Measurements from ENCODE around the gene FAM53C. TPM values are rescaled to one million over a fixed set of nuclear protein-coding genes. Genes with fewer than 3 reads are reported as not detected.
"Not testable (repeated sequence)": the region's sequence is repeated elsewhere in the genome, so short reads cannot be mapped to it uniquely, and the experiment has no call there.

FAM53C gene
- total and polyA plus RNA-seq, 5 donors from 2014 or later: 20.4 to 57.0 (median 27.9) TPM

GRCh38 chr5:138372225-138372624 lies 34.2 kb downstream of the FAM53C start:
- Mint-ChIP-seq H3K4me1 (peaks cover 18 to 30% (median 21%) of the 10 kb centered on the region in 4 donors), H3K27me3 (no peaks in the 10 kb centered on the region), H3K9me3 (peaks cover 0 to 1% (median 0%) of the 10 kb centered on the region in 7 donors), H3K4me3 (no peak overlapping the region), H3K36me3 (peaks cover 3% of the 10 kb centered on the region), H3K27ac (no peak overlapping the region)
- Histone ChIP-seq H3K36me3 (ENCODE audit: control insufficient read depth, insufficient read depth, low read length) (peaks cover 37% of the 10 kb centered on the region), H3K27ac (ENCODE audit: insufficient read depth, low read length, poor library complexity, severe bottlenecking) (no peak overlapping the region), H3K4me3 (ENCODE audit: low read depth, low read length) (no peak overlapping the region), H3K27me3 (ENCODE audit: control insufficient read depth, insufficient read depth, low read length) (no peaks in the 10 kb centered on the region), H3K4me1 (ENCODE audit: control insufficient read depth, insufficient read depth, low read length, poor library complexity, severe bottlenecking) (peaks cover 9% of the 10 kb centered on the region), H3K9me3 (ENCODE audit: control insufficient read depth in 2 of 2, low read length in 2 of 2) (no peaks in the 10 kb centered on the region)
- ATAC-seq (ENCODE audit: low read depth in 2 of 2) (no peak), DNase-seq (no peak)

DNA sequence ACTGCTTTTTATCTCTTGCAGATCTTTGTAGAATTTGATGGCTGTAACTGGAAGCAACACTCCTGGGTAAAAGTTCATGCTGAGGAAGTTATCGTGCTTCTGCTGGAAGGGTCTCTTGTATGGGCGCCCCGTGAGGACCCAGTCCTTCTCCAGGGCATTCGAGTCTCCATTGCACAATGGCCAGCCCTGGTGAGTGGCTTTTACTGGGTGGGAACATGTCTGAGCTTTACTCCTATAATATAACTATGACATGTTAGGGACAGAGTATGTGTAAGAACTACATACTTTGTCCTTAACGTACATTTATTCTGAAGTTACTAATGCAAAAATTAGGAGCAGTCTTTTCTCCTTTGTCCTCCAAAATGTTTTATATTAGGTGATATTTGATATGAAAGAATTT lies 34.6 kb downstream of the FAM53C start:
- H3K4me3 Mint-ChIP-seq: no peak overlapping the region
- ATAC-seq (ENCODE audit: low read depth in 2 of 2): no peak
- no peaks in the 10 kb centered on the region for H3K27me3 ChIP-seq (ENCODE audit: control insufficient read depth, insufficient read depth, low read length)
- H3K9me3 Mint-ChIP-seq: peaks cover 0 to 1% (median 0%) of the 10 kb centered on the region in 7 donors
- H3K27ac ChIP-seq (ENCODE audit: insufficient read depth, low read length, poor library complexity, severe bottlenecking): no peak overlapping the region
- no peak for DNase-seq
- peak overlapping the region in 1 of 3 donors; percentile 32 for H3K27ac Mint-ChIP-seq
- no peak overlapping the region for H3K4me3 ChIP-seq (ENCODE audit: low read depth, low read length)
- H3K27me3 Mint-ChIP-seq: no peaks in the 10 kb centered on the region
- peaks cover 9% of the 10 kb centered on the region for H3K4me1 ChIP-seq (ENCODE audit: control insufficient read depth, insufficient read depth, low read length, poor library complexity, severe bottlenecking)
- peaks cover 18 to 29% (median 21%) of the 10 kb centered on the region in 4 donors for H3K4me1 Mint-ChIP-seq
- peaks cover 42% of the 10 kb centered on the region for H3K36me3 ChIP-seq (ENCODE audit: control insufficient read depth, insufficient read depth, low read length)
- H3K36me3 Mint-ChIP-seq: peaks cover 7% of the 10 kb centered on the region
- no peaks in the 10 kb centered on the region for H3K9me3 ChIP-seq (ENCODE audit: control insufficient read depth in 2 of 2, low read length in 2 of 2)

- Mint-ChIP-seq H3K9me3 (no peaks in the 10 kb centered on the region), H3K4me1 (peaks cover 0 to 4% (median 0%) of the 10 kb centered on the region in 4 donors), H3K36me3 (peaks cover 37% of the 10 kb centered on the region), H3K27ac (no peak overlapping the region), H3K4me3 (no peak overlapping the region), H3K27me3 (no peaks in the 10 kb centered on the region)
- Histone ChIP-seq H3K27me3 (ENCODE audit: control insufficient read depth, insufficient read depth, low read length) (no peaks in the 10 kb centered on the region), H3K4me1 (ENCODE audit: control insufficient read depth, insufficient read depth, low read length, poor library complexity, severe bottlenecking) (no peaks in the 10 kb centered on the region), H3K4me3 (ENCODE audit: low read depth, low read length) (no peak overlapping the region), H3K9me3 (ENCODE audit: control insufficient read depth in 2 of 2, low read length in 2 of 2) (no peaks in the 10 kb centered on the region), H3K27ac (ENCODE audit: insufficient read depth, low read length, poor library complexity, severe bottlenecking) (no peak overlapping the region), H3K36me3 (ENCODE audit: control insufficient read depth, insufficient read depth, low read length) (peaks cover 80% of the 10 kb centered on the region)
- DNase-seq (no peak), ATAC-seq (ENCODE audit: low read depth in 2 of 2) (no peak)
These were observed 44.3 kb downstream of the FAM53C start for GRCh38 chr5:138382347-138382746.

- Mint-ChIP-seq H3K36me3 (peaks cover 28% of the 10 kb centered on the region), H3K4me1 (peaks cover 0 to 1% (median 0%) of the 10 kb centered on the region in 4 donors), H3K27me3 (no peaks in the 10 kb centered on the region), H3K27ac (peak overlapping the region in 2 of 3 donors; percentile 5 to 68), H3K4me3 (no peak overlapping the region), H3K9me3 (no peaks in the 10 kb centered on the region)
- no peak for ATAC-seq (ENCODE audit: low read depth in 2 of 2)
- DNase-seq: no peak
- Histone ChIP-seq H3K4me1 (ENCODE audit: control insufficient read depth, insufficient read depth, low read length, poor library complexity, severe bottlenecking) (no peaks in the 10 kb centered on the region), H3K27ac (ENCODE audit: insufficient read depth, low read length, poor library complexity, severe bottlenecking) (no peak overlapping the region), H3K9me3 (ENCODE audit: control insufficient read depth in 2 of 2, low read length in 2 of 2) (no peaks in the 10 kb centered on the region), H3K27me3 (ENCODE audit: control insufficient read depth, insufficient read depth, low read length) (no peaks in the 10 kb centered on the region), H3K36me3 (ENCODE audit: control insufficient read depth, insufficient read depth, low read length) (peaks cover 66% of the 10 kb centered on the region), H3K4me3 (ENCODE audit: low read depth, low read length) (no peak overlapping the region)
These were observed 47.6 kb downstream of the FAM53C start for GRCh38 chr5:138385660-138386059.

GRCh38 chr5:138386290-138386689 lies 48.2 kb downstream of the FAM53C start:
- H3K36me3 ChIP-seq (ENCODE audit: control insufficient read depth, insufficient read depth, low read length): peaks cover 66% of the 10 kb centered on the region
- H3K27me3 Mint-ChIP-seq: no peaks in the 10 kb centered on the region
- no peak overlapping the region for H3K27ac ChIP-seq (ENCODE audit: insufficient read depth, low read length, poor library complexity, severe bottlenecking)
- no peaks in the 10 kb centered on the region for H3K4me1 ChIP-seq (ENCODE audit: control insufficient read depth, insufficient read depth, low read length, poor library complexity, severe bottlenecking)
- peaks cover 0 to 1% (median 0%) of the 10 kb centered on the region in 4 donors for H3K4me1 Mint-ChIP-seq
- H3K9me3 Mint-ChIP-seq: no peaks in the 10 kb centered on the region
- H3K27me3 ChIP-seq (ENCODE audit: control insufficient read depth, insufficient read depth, low read length): no peaks in the 10 kb centered on the region
- no peak for DNase-seq
- H3K36me3 Mint-ChIP-seq: peaks cover 32% of the 10 kb centered on the region
- H3K9me3 ChIP-seq (ENCODE audit: control insufficient read depth in 2 of 2, low read length in 2 of 2): no peaks in the 10 kb centered on the region
- H3K4me3 ChIP-seq (ENCODE audit: low read depth, low read length): no peak overlapping the region
- ATAC-seq (ENCODE audit: low read depth in 2 of 2): no peak
- peak overlapping the region in 1 of 3 donors; percentile 68 for H3K27ac Mint-ChIP-seq
- H3K4me3 Mint-ChIP-seq: no peak overlapping the region

- H3K4me1 ChIP-seq (ENCODE audit: control insufficient read depth, insufficient read depth, low read length, poor library complexity, severe bottlenecking): no peaks in the 10 kb centered on the region
- DNase-seq: no peak
- H3K36me3 ChIP-seq (ENCODE audit: control insufficient read depth, insufficient read depth, low read length): peaks cover 74% of the 10 kb centered on the region
- H3K9me3 ChIP-seq (ENCODE audit: control insufficient read depth in 2 of 2, low read length in 2 of 2): no peaks in the 10 kb centered on the region
- Mint-ChIP-seq H3K4me3 (no peak overlapping the region), H3K27me3 (no peaks in the 10 kb centered on the region), H3K4me1 (peaks cover 0 to 2% (median 1%) of the 10 kb centered on the region in 4 donors), H3K36me3 (peaks cover 30% of the 10 kb centered on the region), H3K9me3 (no peaks in the 10 kb centered on the region), H3K27ac (no peak overlapping the region)
- H3K4me3 ChIP-seq (ENCODE audit: low read depth, low read length): no peak overlapping the region
- ATAC-seq (ENCODE audit: low read depth in 2 of 2): no peak
- no peaks in the 10 kb centered on the region for H3K27me3 ChIP-seq (ENCODE audit: control insufficient read depth, insufficient read depth, low read length)
- H3K27ac ChIP-seq (ENCODE audit: insufficient read depth, low read length, poor library complexity, severe bottlenecking): no peak overlapping the region
These were observed 51.3 kb downstream of the FAM53C start for GRCh38 chr5:138389332-138389731.

- not testable (repeated sequence) for H3K4me3 Mint-ChIP-seq; H3K4me3 ChIP-seq (ENCODE audit: low read depth, low read length); H3K27ac Mint-ChIP-seq; H3K9me3 ChIP-seq (ENCODE audit: control insufficient read depth in 2 of 2, low read length in 2 of 2); H3K4me1 Mint-ChIP-seq; DNase-seq; H3K27me3 ChIP-seq (ENCODE audit: control insufficient read depth, insufficient read depth, low read length); H3K9me3 Mint-ChIP-seq; ATAC-seq (ENCODE audit: low read depth in 2 of 2); H3K27me3 Mint-ChIP-seq; H3K4me1 ChIP-seq (ENCODE audit: control insufficient read depth, insufficient read depth, low read length, poor library complexity, severe bottlenecking); H3K27ac ChIP-seq (ENCODE audit: insufficient read depth, low read length, poor library complexity, severe bottlenecking)
- peaks cover 36% of the 10 kb centered on the region for H3K36me3 Mint-ChIP-seq
- peaks cover 77% of the 10 kb centered on the region for H3K36me3 ChIP-seq (ENCODE audit: control insufficient read depth, insufficient read depth, low read length)
These were observed 51.8 kb downstream of the FAM53C start for GRCh38 chr5:138389911-138390310.

DNA sequence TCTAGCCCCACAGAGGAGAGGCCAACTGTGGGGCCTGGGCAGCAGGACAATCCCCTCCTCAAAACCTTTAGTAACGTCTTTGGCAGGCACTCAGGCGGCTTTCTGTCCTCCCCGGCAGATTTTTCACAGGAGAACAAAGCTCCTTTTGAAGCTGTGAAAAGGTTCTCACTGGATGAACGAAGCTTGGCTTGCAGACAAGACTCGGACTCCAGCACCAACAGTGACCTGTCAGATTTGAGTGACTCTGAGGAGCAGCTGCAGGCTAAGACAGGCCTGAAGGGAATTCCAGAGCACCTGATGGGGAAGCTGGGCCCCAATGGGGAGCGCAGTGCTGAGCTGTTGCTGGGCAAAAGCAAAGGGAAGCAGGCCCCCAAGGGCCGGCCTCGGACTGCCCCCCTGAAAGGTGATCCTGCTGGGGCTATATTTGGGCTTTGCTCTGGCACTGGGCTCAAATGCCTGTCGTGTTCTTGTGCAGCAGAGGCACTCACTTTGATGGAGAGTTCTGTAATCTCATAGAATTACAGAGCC lies 53.9 kb downstream of the FAM53C start:
- peaks cover 34% of the 10 kb centered on the region for H3K36me3 Mint-ChIP-seq
- H3K9me3 Mint-ChIP-seq: no peaks in the 10 kb centered on the region

More for the DNA sequence above, 53.9 kb downstream of the FAM53C start:
- Histone ChIP-seq H3K9me3 (ENCODE audit: control insufficient read depth in 2 of 2, low read length in 2 of 2) (no peaks in the 10 kb centered on the region), H3K27me3 (ENCODE audit: control insufficient read depth, insufficient read depth, low read length) (no peaks in the 10 kb centered on the region), H3K4me1 (ENCODE audit: control insufficient read depth, insufficient read depth, low read length, poor library complexity, severe bottlenecking) (no peaks in the 10 kb centered on the region), H3K4me3 (ENCODE audit: low read depth, low read length) (no peak overlapping the region), H3K27ac (ENCODE audit: insufficient read depth, low read length, poor library complexity, severe bottlenecking) (no peak overlapping the region), H3K36me3 (ENCODE audit: control insufficient read depth, insufficient read depth, low read length) (peaks cover 75% of the 10 kb centered on the region)
- DNase-seq (no peak), ATAC-seq (ENCODE audit: low read depth in 2 of 2) (no peak)
- peaks cover 0 to 6% (median 2%) of the 10 kb centered on the region in 4 donors for H3K4me1 Mint-ChIP-seq
- peak overlapping the region in 1 of 3 donors; percentile 34 for H3K27ac Mint-ChIP-seq
- no peak overlapping the region for H3K4me3 Mint-ChIP-seq
- H3K27me3 Mint-ChIP-seq: no peaks in the 10 kb centered on the region

Data from CD4-positive, CD25-positive, alpha-beta regulatory T cell (primary cell).